ENCODE data around the gene TUBE1.
"Not testable (repeated sequence)": the region's sequence is repeated elsewhere in the genome, so short reads cannot be mapped to it uniquely, and the experiment has no call there.

The TUBE1 gene

DNA sequence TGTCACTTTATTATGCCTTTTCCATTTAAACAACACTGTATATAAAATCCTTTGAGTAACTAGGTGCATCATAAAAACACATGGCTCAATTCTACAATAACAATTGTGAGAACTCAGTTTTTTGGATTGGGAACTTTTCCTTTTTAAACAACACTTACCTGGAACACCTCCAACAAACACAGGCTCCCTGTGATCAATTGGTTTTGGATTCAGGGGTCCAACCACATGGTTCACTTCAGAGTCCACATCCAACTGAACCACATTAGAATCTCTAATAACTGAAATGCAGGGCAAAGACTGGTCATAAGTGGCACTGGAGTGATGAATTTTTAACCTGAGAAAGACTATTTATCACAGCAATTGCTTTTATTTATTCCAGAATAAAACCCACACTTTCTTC, 26.6 kb upstream of the TUBE1 start:
- Histone ChIP-seq H3K9ac (ENCODE audit: low read depth, low read length) (no peak overlapping the region), H3K27ac (ENCODE audit: low read length) (no peak overlapping the region), H3K4me2 (ENCODE audit: insufficient read depth, low read length) (no peak overlapping the region), H3K4me1 (ENCODE audit: insufficient read depth, low read length) (no peaks in the 10 kb centered on the region), H4K20me1 (ENCODE audit: insufficient read depth, low read length) (no peaks in the 10 kb centered on the region), H3K4me3 (ENCODE audit: low read depth in 1 of 2, low read length in 2 of 2) (no peak overlapping the region), H3K79me2 (ENCODE audit: insufficient read depth, low read length) (no peaks in the 10 kb centered on the region), H3K9me3 (ENCODE audit: insufficient read depth, low read length, severe bottlenecking) (no peaks in the 10 kb centered on the region), H3K36me3 (ENCODE audit: insufficient read depth, low read length) (no peaks in the 10 kb centered on the region), H3K27me3 (ENCODE audit: insufficient read depth, low read length, poor library complexity) (peaks cover 37% of the 10 kb centered on the region), H2AFZ (ENCODE audit: low read depth, low read length) (no peak overlapping the region)
- TF ChIP-seq CTCF (IDR thresholded peaks at IDR 0.05; ENCODE audit: borderline replicate concordance, extremely low read depth, low read length, poor library complexity, severe bottlenecking) (no peak), EZH2 (IDR thresholded peaks at IDR 0.05; ENCODE audit: borderline replicate concordance, low read depth, low read length, severe bottlenecking) (no peak)
- no peak for DNase-seq
- no peak for ATAC-seq (ENCODE audit: insufficient read depth, low read depth)

GRCh38 chr6:112113431-112113830, 26.1 kb upstream of the TUBE1 start:
- Histone ChIP-seq H4K20me1 (ENCODE audit: insufficient read depth, low read length) (no peaks in the 10 kb centered on the region), H3K27ac (ENCODE audit: low read length) (no peak overlapping the region), H3K9ac (ENCODE audit: low read depth, low read length) (no peak overlapping the region), H3K4me2 (ENCODE audit: insufficient read depth, low read length) (no peak overlapping the region), H3K27me3 (ENCODE audit: insufficient read depth, low read length, poor library complexity) (peaks cover 37% of the 10 kb centered on the region), H3K79me2 (ENCODE audit: insufficient read depth, low read length) (no peaks in the 10 kb centered on the region), H3K9me3 (ENCODE audit: insufficient read depth, low read length, severe bottlenecking) (no peaks in the 10 kb centered on the region), H3K4me1 (ENCODE audit: insufficient read depth, low read length) (no peaks in the 10 kb centered on the region), H2AFZ (ENCODE audit: low read depth, low read length) (no peak overlapping the region), H3K4me3 (ENCODE audit: low read depth in 1 of 2, low read length in 2 of 2) (no peak overlapping the region), H3K36me3 (ENCODE audit: insufficient read depth, low read length) (no peaks in the 10 kb centered on the region)
- TF ChIP-seq CTCF (IDR thresholded peaks at IDR 0.05; ENCODE audit: borderline replicate concordance, extremely low read depth, low read length, poor library complexity, severe bottlenecking), result no peak
- TF ChIP-seq EZH2 (IDR thresholded peaks at IDR 0.05; ENCODE audit: borderline replicate concordance, low read depth, low read length, severe bottlenecking), result no peak
- ATAC-seq (ENCODE audit: insufficient read depth, low read depth) (no peak), DNase-seq (no peak)

DNA sequence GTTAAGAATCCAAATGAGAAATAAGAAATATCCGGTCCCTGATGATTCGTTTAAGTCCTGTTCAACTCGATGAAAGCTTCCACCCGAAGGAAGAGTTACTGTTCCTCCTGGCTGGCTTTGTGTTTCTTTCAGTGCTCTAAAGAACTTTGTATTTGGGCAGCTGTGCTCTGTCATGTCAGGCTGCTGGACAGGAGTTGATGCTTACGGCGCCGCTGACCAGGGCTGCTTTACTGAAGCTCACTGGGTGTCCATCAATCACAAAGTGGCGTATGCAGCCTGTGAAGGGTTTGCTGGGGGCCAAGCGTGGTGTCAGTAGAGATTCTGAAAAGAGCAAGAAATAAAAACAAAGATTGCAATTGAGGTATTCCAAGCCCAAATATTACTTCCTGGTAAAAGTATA, 22.0 kb upstream of the TUBE1 start:
- Histone ChIP-seq H3K79me2 (ENCODE audit: insufficient read depth, low read length) (no peaks in the 10 kb centered on the region), H3K27me3 (ENCODE audit: insufficient read depth, low read length, poor library complexity) (peaks cover 30% of the 10 kb centered on the region), H3K9ac (ENCODE audit: low read depth, low read length) (no peak overlapping the region), H2AFZ (ENCODE audit: low read depth, low read length) (no peak overlapping the region), H3K27ac (ENCODE audit: low read length) (no peak overlapping the region), H3K4me1 (ENCODE audit: insufficient read depth, low read length) (no peaks in the 10 kb centered on the region), H3K9me3 (ENCODE audit: insufficient read depth, low read length, severe bottlenecking) (no peaks in the 10 kb centered on the region), H3K4me3 (ENCODE audit: low read depth in 1 of 2, low read length in 2 of 2) (no peak overlapping the region), H4K20me1 (ENCODE audit: insufficient read depth, low read length) (no peaks in the 10 kb centered on the region), H3K36me3 (ENCODE audit: insufficient read depth, low read length) (no peaks in the 10 kb centered on the region), H3K4me2 (ENCODE audit: insufficient read depth, low read length) (no peak overlapping the region)
- ATAC-seq (ENCODE audit: insufficient read depth, low read depth), result no peak
- DNase-seq, result no peak
- TF ChIP-seq CTCF (IDR thresholded peaks at IDR 0.05; ENCODE audit: borderline replicate concordance, extremely low read depth, low read length, poor library complexity, severe bottlenecking), result no peak
- no peak for TF ChIP-seq EZH2 (IDR thresholded peaks at IDR 0.05; ENCODE audit: borderline replicate concordance, low read depth, low read length, severe bottlenecking)

DNA sequence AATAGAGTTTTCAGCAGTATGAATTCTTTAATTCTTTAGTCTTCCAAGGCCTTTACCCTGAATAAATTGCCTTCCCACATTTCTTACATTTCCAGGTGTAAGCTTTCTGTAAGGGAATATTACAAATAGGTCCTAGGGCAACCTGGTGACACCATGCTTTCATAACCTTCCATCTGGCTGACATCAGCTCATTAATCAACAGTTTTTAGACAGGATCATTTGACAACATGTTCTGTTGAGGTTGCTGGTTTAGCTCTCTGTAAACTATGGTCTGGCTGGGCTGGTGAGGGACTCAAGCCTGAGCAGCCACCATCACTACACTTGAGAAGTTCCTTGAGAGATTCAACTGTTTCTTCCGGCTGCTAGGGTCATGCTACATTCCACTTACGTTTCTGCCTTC, 19.3 kb upstream of the TUBE1 start:
- Histone ChIP-seq H3K4me3 (ENCODE audit: low read depth in 1 of 2, low read length in 2 of 2) (no peak overlapping the region), H3K27ac (ENCODE audit: low read length) (no peak overlapping the region), H3K9me3 (ENCODE audit: insufficient read depth, low read length, severe bottlenecking) (no peaks in the 10 kb centered on the region), H3K79me2 (ENCODE audit: insufficient read depth, low read length) (no peaks in the 10 kb centered on the region), H3K4me1 (ENCODE audit: insufficient read depth, low read length) (no peaks in the 10 kb centered on the region), H3K27me3 (ENCODE audit: insufficient read depth, low read length, poor library complexity) (peaks cover 11% of the 10 kb centered on the region), H3K36me3 (ENCODE audit: insufficient read depth, low read length) (no peaks in the 10 kb centered on the region), H2AFZ (ENCODE audit: low read depth, low read length) (no peak overlapping the region), H3K4me2 (ENCODE audit: insufficient read depth, low read length) (no peak overlapping the region), H4K20me1 (ENCODE audit: insufficient read depth, low read length) (no peaks in the 10 kb centered on the region), H3K9ac (ENCODE audit: low read depth, low read length) (no peak overlapping the region)
- no peak for DNase-seq
- ATAC-seq (ENCODE audit: insufficient read depth, low read depth), result no peak
- no peak for TF ChIP-seq CTCF (IDR thresholded peaks at IDR 0.05; ENCODE audit: borderline replicate concordance, extremely low read depth, low read length, poor library complexity, severe bottlenecking)
- TF ChIP-seq EZH2 (IDR thresholded peaks at IDR 0.05; ENCODE audit: borderline replicate concordance, low read depth, low read length, severe bottlenecking), result no peak

DNA sequence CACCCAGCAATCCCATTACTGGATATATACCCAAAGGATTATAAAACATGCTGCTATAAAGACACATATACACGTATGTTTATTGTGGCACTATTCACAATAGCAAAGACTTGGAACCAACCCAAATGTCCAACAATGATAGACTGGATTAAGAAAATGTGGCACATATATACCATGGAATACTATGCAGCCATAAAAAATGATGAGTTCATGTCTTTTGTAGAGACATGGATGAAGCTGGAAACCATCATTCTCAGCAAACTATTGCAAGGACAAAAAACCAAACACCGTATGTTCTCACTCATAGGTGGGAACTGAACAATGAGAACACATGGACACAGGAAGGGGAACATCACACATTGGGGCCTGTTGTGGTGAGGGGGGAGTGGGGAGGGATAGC, 18.7 kb upstream of the TUBE1 start:
- H3K27ac ChIP-seq (ENCODE audit: low read length); H3K4me3 ChIP-seq (ENCODE audit: low read depth in 1 of 2, low read length in 2 of 2); H3K9ac ChIP-seq (ENCODE audit: low read depth, low read length); H2AFZ ChIP-seq (ENCODE audit: low read depth, low read length); H3K9me3 ChIP-seq (ENCODE audit: insufficient read depth, low read length, severe bottlenecking); H3K79me2 ChIP-seq (ENCODE audit: insufficient read depth, low read length); H4K20me1 ChIP-seq (ENCODE audit: insufficient read depth, low read length); H3K4me1 ChIP-seq (ENCODE audit: insufficient read depth, low read length); DNase-seq; ATAC-seq (ENCODE audit: insufficient read depth, low read depth); H3K36me3 ChIP-seq (ENCODE audit: insufficient read depth, low read length); H3K4me2 ChIP-seq (ENCODE audit: insufficient read depth, low read length): not testable (repeated sequence)
- peaks cover 11% of the 10 kb centered on the region for H3K27me3 ChIP-seq (ENCODE audit: insufficient read depth, low read length, poor library complexity)
